HepG2 (cell line): ENCODE measurements around the gene COA3. TPM values are rescaled to one million over a fixed set of nuclear protein-coding genes. Genes with fewer than 3 reads are reported as not detected.
A peak's percentile ranks its signal among the peaks of the same experiment; 100 is the strongest.

Source experiments
- CEBPB ChIP-seq: IDR thresholded peaks from 2 replicates; pipeline ENCODE4 v1.6.1; 2011; ENCODE audit warnings: low read depth, low read length, improper control_type of control experiment, borderline replicate concordance
- HHEX ChIP-seq: IDR thresholded peaks from 2 replicates; pipeline ENCODE4 v1.6.1; 2016; ENCODE audit warnings: control low read depth
- HMGA1 ChIP-seq: sonication (generic); formaldehyde crosslinking; conservative IDR thresholded peaks from 2 replicates; pipeline ENCODE4 v1.4.0; 2020; ENCODE audit warnings: missing genetic modification reagents
- ISL2 ChIP-seq: sonication (generic); formaldehyde crosslinking; IDR thresholded peaks from 2 replicates; pipeline ENCODE4 v1.5.0; 2020; ENCODE audit warnings: missing genetic modification reagents
- NCOA1 ChIP-seq: sonication (generic); formaldehyde crosslinking; IDR thresholded peaks from 2 replicates; pipeline ENCODE4 v1.9.0; 2021; ENCODE audit warnings: missing genetic modification reagents
- NFIC ChIP-seq: IDR thresholded peaks from 2 replicates; pipeline ENCODE4 v1.6.1; 2012; ENCODE audit warnings: mild to moderate bottlenecking, low read length, inconsistent platforms
- PHF20 ChIP-seq: sonication (generic); formaldehyde crosslinking; IDR thresholded peaks from 2 replicates; pipeline ENCODE4 v1.5.0; 2020; ENCODE audit warnings: mild to moderate bottlenecking, missing genetic modification reagents
- SAP130 ChIP-seq: IDR thresholded peaks from 2 replicates; pipeline ENCODE4 v1.6.1; 2016; ENCODE audit warnings: low read depth
- SP140L ChIP-seq: sonication (generic); formaldehyde crosslinking; IDR thresholded peaks from 2 replicates; pipeline ENCODE4 v1.4.0; 2020; ENCODE audit warnings: missing genetic modification reagents, borderline replicate concordance
- TSC22D2 ChIP-seq: sonication (generic); formaldehyde crosslinking; IDR thresholded peaks from 2 replicates; pipeline ENCODE4 v1.5.1; 2020; ENCODE audit warnings: missing genetic modification reagents, mild to moderate bottlenecking, borderline replicate concordance
- ZFAT ChIP-seq: sonication (generic); formaldehyde crosslinking; conservative IDR thresholded peaks from 2 replicates; pipeline ENCODE4 v1.8.1; 2023; ENCODE audit warnings: missing genetic modification reagents, inconsistent platforms
- ZFP36L1 ChIP-seq: sonication (generic); formaldehyde crosslinking; IDR thresholded peaks from 2 replicates; pipeline ENCODE4 v1.8.0; 2022; ENCODE audit warnings: mild to moderate bottlenecking, missing genetic modification reagents, moderate library complexity
- ZNF138 ChIP-seq: sonication (generic); formaldehyde crosslinking; IDR thresholded peaks from 2 replicates; pipeline ENCODE4 v1.5.0; 2020; ENCODE audit warnings: mild to moderate bottlenecking, low read depth, missing genetic modification reagents
- ZNF17 ChIP-seq: sonication (generic); formaldehyde crosslinking; IDR thresholded peaks from 2 replicates; pipeline ENCODE4 v1.5.0; 2020; ENCODE audit warnings: mild to moderate bottlenecking, missing genetic modification reagents
- ZNF296 ChIP-seq: sonication (generic); formaldehyde crosslinking; conservative IDR thresholded peaks from 2 replicates; pipeline ENCODE4 v1.5.0; 2020; ENCODE audit warnings: mild to moderate bottlenecking, missing genetic modification reagents
- ZNF331 ChIP-seq: sonication (generic); formaldehyde crosslinking; IDR thresholded peaks from 2 replicates; pipeline ENCODE4 v1.4.0; 2020; ENCODE audit warnings: missing genetic modification reagents
- ZNF34 ChIP-seq: sonication (generic); formaldehyde crosslinking; IDR thresholded peaks from 2 replicates; pipeline ENCODE4 v1.4.0; 2020; ENCODE audit warnings: mild to moderate bottlenecking, missing genetic modification reagents, borderline replicate concordance
- ZNF407 ChIP-seq: sonication (generic); formaldehyde crosslinking; IDR thresholded peaks from one replicate; pipeline ENCODE4 v1.5.1; 2020; ENCODE audit warnings: mild to moderate bottlenecking, missing genetic modification reagents; ENCODE audit errors: not compliant biosample characterization
- ZNF468 ChIP-seq: sonication (generic); formaldehyde crosslinking; IDR thresholded peaks from 2 replicates; pipeline ENCODE4 v1.8.0; 2022; ENCODE audit warnings: mild to moderate bottlenecking, moderate library complexity, missing genetic modification reagents
- ZNF549 ChIP-seq: sonication (generic); formaldehyde crosslinking; IDR thresholded peaks from 2 replicates; pipeline ENCODE4 v1.5.0; 2020; ENCODE audit warnings: missing genetic modification reagents
- ZNF644 ChIP-seq: IDR thresholded peaks from 2 replicates; pipeline ENCODE4 v1.6.1; 2016; ENCODE audit warnings: low read depth
- ZNF724P ChIP-seq: sonication (generic); formaldehyde crosslinking; IDR thresholded peaks from 2 replicates; pipeline ENCODE4 v1.8.0; 2022; ENCODE audit warnings: missing genetic modification reagents, borderline replicate concordance
- ZNF841 ChIP-seq: sonication (generic); formaldehyde crosslinking; IDR thresholded peaks from 2 replicates; pipeline ENCODE4 v1.8.1; 2023; ENCODE audit warnings: missing genetic modification reagents, borderline replicate concordance
- polyA plus RNA-seq, 8 experiments: library from polyadenylated mRNA; depleted of rRNA in 3 of 8; stranded (reverse) in 7 of 8; unstranded in 1 of 8; fragments of >200 nt; fragmentation: Illumina TruSeq in 4 of 8; extraction: Trizol in 4 of 8; gene quantifications; 2 replicates each; pipeline versions ENCODE4 v1.2.1 to v1.2.3, GENCODE V29; 2011 to 2016; ENCODE audit warnings: low read depth in 4 of 8, missing spikeins in 1 of 8, mixed read lengths in 1 of 8; ENCODE audit not compliant: insufficient read depth in 1 of 8
- total RNA-seq, 5 experiments: library from RNA; depleted of rRNA; stranded (reverse); fragments of >200 nt; fragmentation: Illumina TruSeq; extraction: Trizol; gene quantifications; 2 replicates each; pipeline ENCODE4 v1.2.3, GENCODE V29; 2016; ENCODE audit warnings: low read depth in 1 of 5

COA3 gene
- total and polyA plus RNA-seq, 2 of the 13 experiments (the other 11 are each of a cell fraction or from before 2014, with no cell fraction given), result 133 to 202 TPM

- TF ChIP-seq ZNF407 (CRISPR knock-in tag), result peak; percentile 95
- TF ChIP-seq TSC22D2 (CRISPR knock-in tag), result peak; percentile 79
- TF ChIP-seq PHF20 (CRISPR knock-in tag), result peak; percentile 82
- TF ChIP-seq SP140L, result no peak; the same call in 1 of the 2 replicates
- no peak for TF ChIP-seq ZNF17
- peak; percentile 60 for TF ChIP-seq ISL2 (CRISPR knock-in tag)
- peak; percentile 96 for TF ChIP-seq SAP130
- no peak for TF ChIP-seq ZFAT (CRISPR knock-in tag)
- no peak for TF ChIP-seq ZNF549 (CRISPR knock-in tag)
- no peak for TF ChIP-seq CEBPB
- TF ChIP-seq ZNF34 (CRISPR knock-in tag), result peak; percentile 47
- TF ChIP-seq ZFP36L1 (CRISPR knock-in tag), result peak; percentile 92
- TF ChIP-seq ZNF468, result no peak
- peak; percentile 95 for TF ChIP-seq ZNF331 (CRISPR knock-in tag)
- TF ChIP-seq ZNF138 (CRISPR knock-in tag), result peak; percentile 94
- TF ChIP-seq NFIC, result peak; percentile 60; the same call in 1 of the 2 replicates
- TF ChIP-seq ZNF296 (CRISPR knock-in tag), result 0 out of 2 replicates have a peak, but pooled peaks have one; percentile 63
- peak; percentile 27; the same call in 1 of the 2 replicates for TF ChIP-seq HHEX (CRISPR knock-in tag)
- TF ChIP-seq ZNF644 (CRISPR knock-in tag), result no peak
- TF ChIP-seq ZNF724P (CRISPR knock-in tag), result peak; percentile 86; the same call in 1 of the 2 replicates
- TF ChIP-seq HMGA1, result no peak
- TF ChIP-seq ZNF841 (CRISPR knock-in tag), result 0 out of 2 replicates have a peak, but pooled peaks have one; percentile 55
- TF ChIP-seq NCOA1, result peak; percentile 97
Observed at GRCh38 chr17:42798383-42799380, at the start of gene COA3, which contains the start of gene CNTD1 (continued).
